Measurements from ENCODE around the gene INPP5A. TPM values are rescaled to one million over a fixed set of nuclear protein-coding genes. Genes with fewer than 3 reads are reported as not detected.

INPP5A gene
- total and polyA plus RNA-seq, 10 of the 15 experiments (the other 5 are each of a cell fraction or from before 2014, with no cell fraction given): 0.52 to 15.0 (median 6.3) TPM

DNA sequence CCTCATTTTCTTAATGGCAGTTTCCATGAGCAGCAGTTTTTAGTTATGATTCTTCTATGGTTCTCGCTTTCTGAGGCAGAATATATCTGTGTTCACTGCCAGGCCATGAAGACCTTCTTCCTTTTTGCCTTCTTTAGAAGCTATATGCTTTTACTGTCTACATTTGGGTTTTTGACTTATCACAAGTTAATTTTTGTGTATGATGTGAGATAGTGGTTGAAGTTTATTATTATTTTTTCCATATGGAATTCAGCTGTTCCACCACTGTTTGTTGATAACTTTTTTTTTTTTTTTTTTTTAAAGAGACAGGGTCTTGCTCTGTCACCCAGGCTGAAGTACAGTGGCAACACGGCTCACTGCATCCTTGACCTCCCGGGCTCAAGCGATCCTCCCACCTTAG is 44.5 kb downstream of the INPP5A start (continued):
- TF ChIP-seq FOXK2 (IDR thresholded peaks at IDR 0.05) (no peak), NFXL1 (IDR thresholded peaks at IDR 0.05; ENCODE audit: borderline replicate concordance) (no peak), SIN3A (IDR thresholded peaks at IDR 0.05; ENCODE audit: low read depth, low read length) (no peak), SMAD5 (IDR thresholded peaks at IDR 0.05; ENCODE audit: low read depth) (no peak), MYB (IDR thresholded peaks at IDR 0.05; ENCODE audit: borderline replicate concordance, low read depth, low read length) (no peak), CHD1 (IDR thresholded peaks at IDR 0.05; ENCODE audit: low read depth, low read length) (no peak), TCF7 (IDR thresholded peaks at IDR 0.05; ENCODE audit: borderline replicate concordance) (no peak), BACH1 (IDR thresholded peaks at IDR 0.05; ENCODE audit: borderline replicate concordance) (no peak), JUND (IDR thresholded peaks at IDR 0.05; ENCODE audit: low read depth, low read length) (no peak), HCFC1 (IDR thresholded peaks at IDR 0.05; ENCODE audit: low read length) (no peak), MEF2B (IDR thresholded peaks at IDR 0.05; ENCODE audit: partially characterized antibody, poor library complexity, severe bottlenecking) (no peak)
- TF ChIP-seq, protein P1, sequence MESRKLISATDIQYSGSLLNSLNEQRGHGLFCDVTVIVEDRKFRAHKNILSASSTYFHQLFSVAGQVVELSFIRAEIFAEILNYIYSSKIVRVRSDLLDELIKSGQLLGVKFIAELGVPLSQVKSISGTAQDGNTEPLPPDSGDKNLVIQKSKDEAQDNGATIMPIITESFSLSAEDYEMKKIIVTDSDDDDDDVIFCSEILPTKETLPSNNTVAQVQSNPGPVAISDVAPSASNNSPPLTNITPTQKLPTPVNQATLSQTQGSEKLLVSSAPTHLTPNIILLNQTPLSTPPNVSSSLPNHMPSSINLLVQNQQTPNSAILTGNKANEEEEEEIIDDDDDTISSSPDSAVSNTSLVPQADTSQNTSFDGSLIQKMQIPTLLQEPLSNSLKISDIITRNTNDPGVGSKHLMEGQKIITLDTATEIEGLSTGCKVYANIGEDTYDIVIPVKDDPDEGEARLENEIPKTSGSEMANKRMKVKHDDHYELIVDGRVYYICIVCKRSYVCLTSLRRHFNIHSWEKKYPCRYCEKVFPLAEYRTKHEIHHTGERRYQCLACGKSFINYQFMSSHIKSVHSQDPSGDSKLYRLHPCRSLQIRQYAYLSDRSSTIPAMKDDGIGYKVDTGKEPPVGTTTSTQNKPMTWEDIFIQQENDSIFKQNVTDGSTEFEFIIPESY (IDR thresholded peaks at IDR 0.05): no peak
- TF ChIP-seq, protein P2, sequence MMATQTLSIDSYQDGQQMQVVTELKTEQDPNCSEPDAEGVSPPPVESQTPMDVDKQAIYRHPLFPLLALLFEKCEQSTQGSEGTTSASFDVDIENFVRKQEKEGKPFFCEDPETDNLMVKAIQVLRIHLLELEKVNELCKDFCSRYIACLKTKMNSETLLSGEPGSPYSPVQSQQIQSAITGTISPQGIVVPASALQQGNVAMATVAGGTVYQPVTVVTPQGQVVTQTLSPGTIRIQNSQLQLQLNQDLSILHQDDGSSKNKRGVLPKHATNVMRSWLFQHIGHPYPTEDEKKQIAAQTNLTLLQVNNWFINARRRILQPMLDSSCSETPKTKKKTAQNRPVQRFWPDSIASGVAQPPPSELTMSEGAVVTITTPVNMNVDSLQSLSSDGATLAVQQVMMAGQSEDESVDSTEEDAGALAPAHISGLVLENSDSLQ (IDR thresholded peaks at IDR 0.05): no peak

Data from GM12878 (cell line).